Measurements from ENCODE around the gene PSENEN. TPM values are rescaled to one million over a fixed set of nuclear protein-coding genes. Genes with fewer than 3 reads are reported as not detected.

Gene PSENEN
- total RNA-seq, 3 donors from 2014 or later (not counting 1 experiment from before 2014, with no cell fraction given) = 38.5 to 45.0 (median 41.0) TPM

DNA sequence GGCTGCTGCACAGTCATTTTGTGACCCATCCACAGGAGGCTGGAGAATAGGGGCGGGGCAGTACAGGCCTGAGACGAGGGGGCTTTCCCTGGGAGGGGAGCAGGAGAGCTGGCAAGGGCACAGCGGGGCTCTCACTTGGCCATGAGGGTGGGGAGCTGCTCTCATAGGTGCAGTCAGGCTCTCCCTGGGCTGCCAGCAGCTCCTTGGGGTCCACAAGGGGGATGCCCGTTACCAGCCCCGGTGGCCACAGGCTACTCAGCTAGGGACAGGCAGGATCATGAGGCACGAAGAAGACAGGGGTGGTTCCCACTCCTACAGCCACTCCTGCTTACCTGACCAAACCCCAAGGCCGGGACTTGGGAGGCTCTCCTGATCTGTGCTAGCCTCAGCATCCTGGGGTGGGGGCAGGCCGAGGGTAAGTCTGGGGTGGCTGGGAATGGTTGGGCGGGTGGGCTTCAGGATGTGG lies 46.4 kb downstream of the PSENEN start:
- H3K4me3 ChIP-seq (ENCODE audit: low read length) = no peak overlapping the region
- Mint-ChIP-seq H3K4me3 (no peak overlapping the region), H3K27me3 (ENCODE audit: low read depth in 2 of 2) (peaks cover 0 to 17% of the 10 kb centered on the region in 2 donors), H3K27ac (no peak overlapping the region), H3K36me3 (no peaks in the 10 kb centered on the region), H3K9me3 (no peaks in the 10 kb centered on the region), H3K4me1 (peaks cover 0 to 4% of the 10 kb centered on the region in 2 donors)
- no peaks in the 10 kb centered on the region for H3K36me3 ChIP-seq (ENCODE audit: control insufficient read depth, insufficient read depth, low read length)
- H3K27ac ChIP-seq (ENCODE audit: low read length) = no peak overlapping the region
- no peaks in the 10 kb centered on the region for H3K4me1 ChIP-seq (ENCODE audit: control insufficient read depth, insufficient read depth, low read length)
- peaks cover 3% of the 10 kb centered on the region for H3K27me3 ChIP-seq (ENCODE audit: control insufficient read depth, insufficient read depth, low read length)
- intact Hi-C loops (cut with micrococcal nuclease) = no loop called here
- DNase-seq (no peak), ATAC-seq (no peak)
- TF ChIP-seq, protein P1, sequence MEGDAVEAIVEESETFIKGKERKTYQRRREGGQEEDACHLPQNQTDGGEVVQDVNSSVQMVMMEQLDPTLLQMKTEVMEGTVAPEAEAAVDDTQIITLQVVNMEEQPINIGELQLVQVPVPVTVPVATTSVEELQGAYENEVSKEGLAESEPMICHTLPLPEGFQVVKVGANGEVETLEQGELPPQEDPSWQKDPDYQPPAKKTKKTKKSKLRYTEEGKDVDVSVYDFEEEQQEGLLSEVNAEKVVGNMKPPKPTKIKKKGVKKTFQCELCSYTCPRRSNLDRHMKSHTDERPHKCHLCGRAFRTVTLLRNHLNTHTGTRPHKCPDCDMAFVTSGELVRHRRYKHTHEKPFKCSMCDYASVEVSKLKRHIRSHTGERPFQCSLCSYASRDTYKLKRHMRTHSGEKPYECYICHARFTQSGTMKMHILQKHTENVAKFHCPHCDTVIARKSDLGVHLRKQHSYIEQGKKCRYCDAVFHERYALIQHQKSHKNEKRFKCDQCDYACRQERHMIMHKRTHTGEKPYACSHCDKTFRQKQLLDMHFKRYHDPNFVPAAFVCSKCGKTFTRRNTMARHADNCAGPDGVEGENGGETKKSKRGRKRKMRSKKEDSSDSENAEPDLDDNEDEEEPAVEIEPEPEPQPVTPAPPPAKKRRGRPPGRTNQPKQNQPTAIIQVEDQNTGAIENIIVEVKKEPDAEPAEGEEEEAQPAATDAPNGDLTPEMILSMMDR (IDR thresholded peaks at IDR 0.05) = no peak
- no peaks in the 10 kb centered on the region for H3K9me3 ChIP-seq (ENCODE audit: control insufficient read depth, insufficient read depth, low read length)
- 92% methylated on average over 9 of the region's 9 CpGs for WGBS (ENCODE audit: insufficient coverage)

DNA sequence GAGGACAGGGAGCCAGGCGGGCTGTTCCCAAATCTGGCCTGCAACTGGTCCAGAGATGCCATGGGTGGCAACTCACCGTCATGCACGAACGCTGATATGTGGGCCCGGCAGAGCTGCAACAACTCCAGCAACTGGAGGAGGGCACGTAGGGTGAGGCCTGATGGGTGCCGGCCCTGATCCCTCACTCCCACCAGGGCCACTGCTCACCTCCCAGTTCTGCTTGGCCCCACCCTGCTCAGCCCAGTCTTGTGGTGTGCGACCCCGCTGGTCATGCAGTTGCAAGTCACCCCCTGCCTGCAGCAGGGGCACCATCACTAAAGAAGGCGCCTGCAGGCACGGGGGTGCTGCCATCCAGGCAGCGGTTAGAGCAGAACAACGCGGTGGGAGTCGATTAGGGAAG lies 46.9 kb downstream of the PSENEN start:
- TF ChIP-seq, protein P1 (IDR thresholded peaks at IDR 0.05) = no peak
- Mint-ChIP-seq H3K27me3 (ENCODE audit: low read depth in 2 of 2) (peaks cover 0 to 22% of the 10 kb centered on the region in 2 donors), H3K9me3 (no peaks in the 10 kb centered on the region), H3K27ac (no peak overlapping the region), H3K4me3 (no peak overlapping the region), H3K4me1 (peaks cover 0 to 9% of the 10 kb centered on the region in 2 donors), H3K36me3 (no peaks in the 10 kb centered on the region)
- Histone ChIP-seq H3K4me1 (ENCODE audit: control insufficient read depth, insufficient read depth, low read length) (peaks cover 4% of the 10 kb centered on the region), H3K27me3 (ENCODE audit: control insufficient read depth, insufficient read depth, low read length) (peaks cover 3% of the 10 kb centered on the region), H3K4me3 (ENCODE audit: low read length) (no peak overlapping the region), H3K9me3 (ENCODE audit: control insufficient read depth, insufficient read depth, low read length) (no peaks in the 10 kb centered on the region), H3K27ac (ENCODE audit: low read length) (no peak overlapping the region), H3K36me3 (ENCODE audit: control insufficient read depth, insufficient read depth, low read length) (no peaks in the 10 kb centered on the region)
- intact Hi-C loops (cut with micrococcal nuclease) = no loop called here
- no peak for DNase-seq
- no peak for ATAC-seq
- 92% methylated on average over 15 of the region's 15 CpGs for WGBS (ENCODE audit: insufficient coverage)

DNA sequence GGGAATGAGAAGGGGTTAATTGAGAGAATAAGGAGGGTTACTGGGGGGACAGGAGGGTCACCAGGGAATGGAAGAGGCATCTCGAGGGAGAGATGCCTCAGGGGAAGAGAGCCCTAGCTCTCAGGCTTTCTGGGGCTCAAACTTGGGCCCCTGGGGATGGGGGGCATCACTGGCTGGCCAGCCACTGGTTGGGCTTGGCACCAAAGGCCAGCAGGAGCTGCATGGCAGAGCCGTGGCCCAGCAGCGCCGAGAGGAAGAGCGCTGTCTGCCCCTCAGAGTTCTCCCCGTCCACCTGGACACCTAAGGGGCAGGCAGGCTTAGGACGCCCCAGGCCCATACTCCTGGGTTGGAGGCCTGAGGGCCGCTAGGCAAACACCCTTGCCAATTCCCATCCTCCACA lies 47.4 kb downstream of the PSENEN start:
- no peaks in the 10 kb centered on the region for H3K36me3 Mint-ChIP-seq
- H3K36me3 ChIP-seq (ENCODE audit: control insufficient read depth, insufficient read depth, low read length) = no peaks in the 10 kb centered on the region
- H3K4me1 Mint-ChIP-seq = peaks cover 0 to 11% of the 10 kb centered on the region in 2 donors
- H3K9me3 ChIP-seq (ENCODE audit: control insufficient read depth, insufficient read depth, low read length) = no peaks in the 10 kb centered on the region
- intact Hi-C loops (cut with micrococcal nuclease) = no loop called here
- peaks cover 4% of the 10 kb centered on the region for H3K27me3 ChIP-seq (ENCODE audit: control insufficient read depth, insufficient read depth, low read length)
- H3K4me3 ChIP-seq (ENCODE audit: low read length) = no peak overlapping the region
- WGBS (ENCODE audit: insufficient coverage) = 85% methylated on average over 8 of the region's 8 CpGs
- H3K27ac Mint-ChIP-seq = no peak overlapping the region
- H3K4me3 Mint-ChIP-seq = no peak overlapping the region
- no peak for DNase-seq
- H3K27ac ChIP-seq (ENCODE audit: low read length) = no peak overlapping the region
- TF ChIP-seq, protein P1 (IDR thresholded peaks at IDR 0.05) = no peak
- H3K4me1 ChIP-seq (ENCODE audit: control insufficient read depth, insufficient read depth, low read length) = peaks cover 8% of the 10 kb centered on the region
- H3K27me3 Mint-ChIP-seq (ENCODE audit: low read depth in 2 of 2) = peaks cover 0 to 23% of the 10 kb centered on the region in 2 donors
- no peak for ATAC-seq
- no peaks in the 10 kb centered on the region for H3K9me3 Mint-ChIP-seq

All from natural killer cell (primary cell).